GM18505 (cell line): ENCODE results near the gene TIGD2.

ENCODE experiments used
- ATAC-seq: cut with Tn5 transposase; IDR thresholded peaks from one replicate; pipeline ENCODE4 v1.9.1; 2021; ENCODE audit not compliant: unreplicated experiment
- POLR2A ChIP-seq: IDR thresholded peaks from 4 replicates; pipeline ENCODE4 v1.6.1; 2011; ENCODE audit warnings: borderline replicate concordance; ENCODE audit not compliant: insufficient read depth, insufficient read length; ENCODE audit errors: extremely low read depth

TIGD2 gene

GRCh38 chr4:89110986-89111832, at the start of gene TIGD2:
TSS of gene TIGD2 (plus strand) at chr4:89111533. CDS start at chr4:89112975, 1,442 bp downstream.
- TF ChIP-seq POLR2A, result peak; percentile 92
- ATAC-seq, result peak; percentile 91

GRCh38 chr4:89064848-89065247, 46.5 kb upstream of the TIGD2 start:
- no peak for TF ChIP-seq POLR2A
- no peak for ATAC-seq

GRCh38 chr4:89067417-89067816, 43.9 kb upstream of the TIGD2 start:
- TF ChIP-seq POLR2A, result no peak
- ATAC-seq, result no peak

GRCh38 chr4:89069481-89069880, 41.9 kb upstream of the TIGD2 start:
- no peak for TF ChIP-seq POLR2A
- peak; percentile 95 for ATAC-seq

DNA sequence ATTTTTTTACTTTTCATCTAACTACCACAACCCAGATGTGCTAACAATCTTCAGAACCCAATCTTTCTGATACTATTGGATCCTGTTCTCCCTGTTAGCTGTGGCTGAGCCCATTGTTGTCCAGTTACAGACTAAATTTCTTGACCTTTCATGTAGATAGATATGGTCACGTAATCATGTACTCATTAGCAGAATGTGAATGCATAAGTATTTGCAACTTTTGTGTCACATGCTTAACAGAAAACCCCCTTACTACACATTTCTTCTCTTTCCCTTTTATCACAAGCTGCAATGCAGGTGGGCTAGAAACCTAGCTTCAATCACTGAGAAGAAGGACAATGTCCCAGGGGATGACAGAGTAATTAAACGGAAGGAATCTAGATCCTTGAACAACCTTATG, 41.3 kb upstream of the TIGD2 start:
- ATAC-seq, result peak; percentile 31
- TF ChIP-seq POLR2A, result no peak

- no peak for TF ChIP-seq POLR2A
- ATAC-seq, result no peak
These were observed 40.0 kb upstream of the TIGD2 start for GRCh38 chr4:89071311-89071710.

GRCh38 chr4:89072921-89073320, 38.4 kb upstream of the TIGD2 start:
- no peak for ATAC-seq
- no peak for TF ChIP-seq POLR2A

- no peak for ATAC-seq
- TF ChIP-seq POLR2A, result no peak
These were observed 33.6 kb upstream of the TIGD2 start for GRCh38 chr4:89077761-89078160.

DNA sequence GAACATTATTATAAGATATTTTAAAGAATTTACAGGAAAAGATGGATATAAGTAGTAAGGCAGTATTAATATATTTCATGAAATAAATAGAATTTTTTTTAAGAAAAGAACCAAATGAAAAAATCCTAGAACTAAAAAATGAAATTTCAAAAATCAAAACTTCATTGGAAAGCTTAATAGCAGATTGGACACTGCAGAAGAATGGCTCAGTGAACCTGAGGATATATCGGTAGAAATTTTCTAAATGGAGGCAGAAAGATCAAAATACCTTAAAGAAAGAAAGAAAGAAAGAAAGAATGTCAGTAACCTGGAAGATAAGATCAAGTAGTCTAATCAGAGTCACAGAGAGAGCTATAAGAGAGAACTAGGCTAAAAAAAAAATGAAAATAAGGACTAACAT, 33.0 kb upstream of the TIGD2 start:
- no peak for TF ChIP-seq POLR2A
- no peak for ATAC-seq

GRCh38 chr4:89099034-89099433, 12.3 kb upstream of the TIGD2 start:
- ATAC-seq, result no peak
- TF ChIP-seq POLR2A, result no peak

DNA sequence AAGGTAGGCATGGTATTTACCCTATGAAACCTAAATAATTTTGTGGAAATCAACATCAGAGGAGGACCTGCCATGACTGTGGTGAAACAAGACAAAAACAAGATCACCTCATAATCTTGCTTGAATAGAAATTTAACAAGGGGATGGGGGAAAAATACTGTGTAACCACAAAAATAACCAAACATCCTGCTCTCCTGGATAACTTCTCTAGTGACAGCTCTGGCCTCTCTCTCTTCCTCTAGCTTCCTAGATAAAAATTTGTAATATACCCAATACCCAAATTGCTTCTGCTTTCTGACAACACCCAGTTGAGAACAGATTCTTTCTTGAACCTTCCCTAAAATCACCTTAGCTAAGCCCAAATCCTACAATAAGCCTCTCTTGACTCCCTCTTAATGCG, 11.9 kb upstream of the TIGD2 start:
- no peak for ATAC-seq
- TF ChIP-seq POLR2A, result no peak

- peak; percentile 17 for ATAC-seq
- TF ChIP-seq POLR2A, result no peak
These were observed 10.5 kb upstream of the TIGD2 start for GRCh38 chr4:89100853-89101252.

DNA sequence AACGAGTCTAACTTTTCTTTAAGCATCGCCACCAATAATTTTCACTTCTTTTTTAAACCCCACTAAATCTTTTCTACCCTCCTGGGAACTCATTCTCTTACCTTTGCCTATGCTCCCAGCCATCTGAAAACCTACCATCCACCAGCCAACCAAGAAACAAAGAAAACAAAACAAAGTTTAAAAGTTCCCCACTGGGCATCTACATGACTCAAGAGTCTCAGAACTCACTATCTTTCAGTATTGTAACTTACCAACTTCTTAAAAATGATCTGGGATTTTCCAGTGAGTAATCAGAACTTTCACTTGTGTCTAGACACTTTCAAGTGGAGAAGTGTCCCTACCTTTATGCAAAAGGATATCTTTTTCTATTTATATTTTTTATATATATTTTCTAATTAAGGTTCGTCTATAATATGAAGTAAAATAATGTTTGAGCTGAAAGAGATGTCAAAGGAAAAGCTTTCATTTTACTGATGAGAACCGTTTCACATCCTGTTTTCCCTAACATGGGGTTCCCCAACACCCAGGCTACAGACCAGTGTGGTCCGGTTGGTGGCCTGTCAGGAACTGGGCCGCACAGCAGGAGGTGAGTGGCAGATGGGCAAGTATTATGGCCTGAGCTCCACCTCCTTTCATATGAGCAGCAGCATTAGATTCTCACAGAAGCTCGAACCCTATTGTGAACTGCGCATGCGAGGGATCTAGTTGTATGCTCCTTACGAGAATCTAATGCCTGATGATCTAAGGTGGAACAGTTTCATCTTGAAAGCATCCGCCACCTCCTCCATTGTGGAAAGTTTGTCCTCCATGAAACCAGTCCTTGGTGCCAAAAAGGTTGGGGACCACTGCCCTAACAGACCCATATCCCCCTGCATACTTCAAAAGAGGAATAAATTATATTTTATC, 9.8 kb upstream of the TIGD2 start:
- TF ChIP-seq POLR2A, result no peak
- ATAC-seq, result peak; percentile 97
